DOHH2 (cell line): ENCODE measurements around the gene FBXL5.

Source experiments
- CTCF ChIP-seq: fragments of 200-600 bp; sonication (generic); IDR thresholded peaks from one replicate; pipeline ENCODE4 v1.5.1; 2014; ENCODE audit warnings: antibody characterized with exemption, mild to moderate bottlenecking, low read depth, low read length; ENCODE audit not compliant: poor library complexity, severe bottlenecking
- EZH2phosphoT487 ChIP-seq: fragments of 200-600 bp; sonication (generic); IDR thresholded peaks from 2 replicates; pipeline ENCODE4 v1.6.1; 2017; ENCODE audit warnings: borderline replicate concordance, mild to moderate bottlenecking, antibody characterized with exemption, low read length, moderate library complexity, mixed read lengths

GRCh38 chr4:15677507-15677988 is 22.4 kb upstream of the FBXL5 start:
- TF ChIP-seq CTCF (no peak), EZH2phosphoT487 (no peak)
